ENCODE data around the gene RET.

- no peak for TF ChIP-seq CTCF (IDR thresholded peaks at IDR 0.05)
- no peak for TF ChIP-seq POLR2A (IDR thresholded peaks at IDR 0.05)
Measured at GRCh38 chr10:43109671-43110249, 32.9 kb downstream of the RET start.

All from thyroid gland (tissue), 4 donors.